Measurements from ENCODE around the gene ST3GAL4.
"Not testable (repeated sequence)": the region's sequence is repeated elsewhere in the genome, so short reads cannot be mapped to it uniquely, and the experiment has no call there.

Gene ST3GAL4

DNA sequence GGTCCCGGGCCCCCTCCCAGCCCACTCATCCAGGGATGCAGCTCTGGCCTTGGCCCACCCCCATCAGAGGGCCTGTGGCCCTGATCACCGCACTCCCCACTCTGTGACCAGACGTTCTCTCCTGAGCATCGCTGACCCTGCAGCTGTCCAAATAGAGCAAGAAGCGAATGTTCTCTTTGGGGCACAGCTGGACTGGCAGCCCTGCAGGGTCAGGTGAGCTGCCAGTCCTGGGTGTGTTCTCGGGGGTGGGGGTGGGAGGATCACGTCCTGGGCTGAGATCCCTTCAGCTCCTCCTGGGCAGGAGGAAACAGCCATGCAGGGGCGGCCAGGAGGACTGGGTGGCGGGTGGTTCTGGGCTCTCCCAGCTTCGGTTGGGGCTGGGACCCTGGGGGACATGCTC is 26.5 kb downstream of the ST3GAL4 start:
- H3K27me3 ChIP-seq (ENCODE audit: control insufficient read depth in 1 of 2, insufficient read depth in 2 of 2, low read length in 2 of 2); H3K4me3 ChIP-seq (ENCODE audit: low read length in 2 of 2); H3K4me1 ChIP-seq (ENCODE audit: control insufficient read depth, insufficient read depth, low read length); H3K27ac ChIP-seq (ENCODE audit: low read length); H3K36me3 ChIP-seq (ENCODE audit: control insufficient read depth in 2 of 2, insufficient read depth in 2 of 2, low read length in 2 of 2); H3K9me3 ChIP-seq (ENCODE audit: control insufficient read depth in 2 of 2, low read length in 2 of 2); H3K9ac ChIP-seq (ENCODE audit: low read length in 2 of 2): not testable (repeated sequence)

DNA sequence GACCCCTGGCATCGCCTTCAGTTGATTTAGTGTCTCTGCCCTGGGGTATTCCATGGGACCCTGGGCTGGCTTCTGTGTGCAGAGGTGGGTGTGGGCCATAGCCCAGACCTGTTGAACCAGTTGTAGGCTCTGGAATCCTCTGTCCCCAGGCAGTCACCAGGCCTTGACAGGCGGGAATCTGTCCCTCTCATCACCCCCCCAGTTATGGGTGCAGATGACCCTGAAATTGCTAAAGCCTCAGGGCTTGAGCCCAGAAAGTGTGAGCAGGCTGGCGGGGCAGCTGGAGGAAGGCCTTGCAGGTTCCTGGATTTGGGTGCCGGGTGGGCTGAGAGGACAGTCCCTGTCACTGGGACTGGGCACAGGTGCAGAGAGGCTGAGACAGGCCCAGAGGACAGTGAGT is 27.2 kb downstream of the ST3GAL4 start:
- not testable (repeated sequence) for H3K9me3 ChIP-seq (ENCODE audit: control insufficient read depth in 2 of 2, low read length in 2 of 2); H3K27ac ChIP-seq (ENCODE audit: low read length); H3K9ac ChIP-seq (ENCODE audit: low read length in 2 of 2); H3K27me3 ChIP-seq (ENCODE audit: control insufficient read depth in 1 of 2, insufficient read depth in 2 of 2, low read length in 2 of 2); H3K4me1 ChIP-seq (ENCODE audit: control insufficient read depth, insufficient read depth, low read length); H3K4me3 ChIP-seq (ENCODE audit: low read length in 2 of 2); H3K36me3 ChIP-seq (ENCODE audit: control insufficient read depth in 2 of 2, insufficient read depth in 2 of 2, low read length in 2 of 2)

GRCh38 chr11:126383339-126384335 is 28.2 kb downstream of the ST3GAL4 start:
- H3K36me3 ChIP-seq (ENCODE audit: control insufficient read depth in 2 of 2, insufficient read depth in 2 of 2, low read length in 2 of 2): no peaks in the 10 kb centered on the region
- H3K9me3 ChIP-seq (ENCODE audit: control insufficient read depth in 2 of 2, low read length in 2 of 2): no peaks in the 10 kb centered on the region
- no peak overlapping the region for H3K9ac ChIP-seq (ENCODE audit: low read length in 2 of 2)
- no peak overlapping the region for H3K4me3 ChIP-seq (ENCODE audit: low read length in 2 of 2)
- H3K27me3 ChIP-seq (ENCODE audit: control insufficient read depth in 1 of 2, insufficient read depth in 2 of 2, low read length in 2 of 2): no peaks in the 10 kb centered on the region
- H3K4me1 ChIP-seq (ENCODE audit: control insufficient read depth, insufficient read depth, low read length): peaks cover 6% of the 10 kb centered on the region
- no peak overlapping the region for H3K27ac ChIP-seq (ENCODE audit: low read length)

- H3K27ac ChIP-seq (ENCODE audit: low read length): no peak overlapping the region
- no peaks in the 10 kb centered on the region for H3K36me3 ChIP-seq (ENCODE audit: control insufficient read depth in 2 of 2, insufficient read depth in 2 of 2, low read length in 2 of 2)
- H3K4me1 ChIP-seq (ENCODE audit: control insufficient read depth, insufficient read depth, low read length): peaks cover 6% of the 10 kb centered on the region
- H3K27me3 ChIP-seq (ENCODE audit: control insufficient read depth in 1 of 2, insufficient read depth in 2 of 2, low read length in 2 of 2): no peaks in the 10 kb centered on the region
- no peaks in the 10 kb centered on the region for H3K9me3 ChIP-seq (ENCODE audit: control insufficient read depth in 2 of 2, low read length in 2 of 2)
- H3K9ac ChIP-seq (ENCODE audit: low read length in 2 of 2): no peak overlapping the region
- no peak overlapping the region for H3K4me3 ChIP-seq (ENCODE audit: low read length in 2 of 2)
Measured at GRCh38 chr11:126384449-126385070, 29.1 kb downstream of the ST3GAL4 start.

- Histone ChIP-seq H3K27ac (ENCODE audit: low read length) (no peak overlapping the region), H3K27me3 (ENCODE audit: control insufficient read depth in 1 of 2, insufficient read depth in 2 of 2, low read length in 2 of 2) (no peaks in the 10 kb centered on the region), H3K4me3 (ENCODE audit: low read length in 2 of 2) (no peak overlapping the region), H3K9ac (ENCODE audit: low read length in 2 of 2) (no peak overlapping the region), H3K9me3 (ENCODE audit: control insufficient read depth in 2 of 2, low read length in 2 of 2) (no peaks in the 10 kb centered on the region), H3K36me3 (ENCODE audit: control insufficient read depth in 2 of 2, insufficient read depth in 2 of 2, low read length in 2 of 2) (no peaks in the 10 kb centered on the region), H3K4me1 (ENCODE audit: control insufficient read depth, insufficient read depth, low read length) (peaks cover 3% of the 10 kb centered on the region)
Measured at GRCh38 chr11:126385991-126386728, 30.7 kb downstream of the ST3GAL4 start.

- not testable (repeated sequence) for H3K4me3 ChIP-seq (ENCODE audit: low read length in 2 of 2); H3K4me1 ChIP-seq (ENCODE audit: control insufficient read depth, insufficient read depth, low read length); H3K27me3 ChIP-seq (ENCODE audit: control insufficient read depth in 1 of 2, insufficient read depth in 2 of 2, low read length in 2 of 2); H3K9me3 ChIP-seq (ENCODE audit: control insufficient read depth in 2 of 2, low read length in 2 of 2); H3K27ac ChIP-seq (ENCODE audit: low read length); H3K36me3 ChIP-seq (ENCODE audit: control insufficient read depth in 2 of 2, insufficient read depth in 2 of 2, low read length in 2 of 2); H3K9ac ChIP-seq (ENCODE audit: low read length in 2 of 2)
Measured at GRCh38 chr11:126386729-126387071, 31.2 kb downstream of the ST3GAL4 start.

DNA sequence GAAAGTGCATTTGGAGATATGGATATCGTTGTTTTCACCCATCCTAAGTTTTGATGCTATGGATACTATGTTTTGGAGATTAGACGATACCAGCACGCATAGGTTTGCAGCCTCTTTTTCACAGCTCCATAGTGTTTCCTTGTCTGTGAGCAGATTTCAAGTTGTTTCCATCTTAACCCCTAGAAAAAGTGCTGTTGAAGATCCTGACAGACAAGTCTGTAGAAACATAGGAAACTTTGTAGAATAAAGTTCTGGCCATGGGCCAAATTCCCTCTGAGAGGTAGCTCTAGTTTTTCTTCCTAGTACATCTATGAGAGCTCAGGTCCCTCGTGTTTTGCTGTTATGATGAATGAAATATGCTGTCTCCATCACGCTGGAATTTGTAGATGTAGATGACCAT is 32.4 kb downstream of the ST3GAL4 start:
- H3K9ac ChIP-seq (ENCODE audit: low read length in 2 of 2): no peak overlapping the region
- H3K36me3 ChIP-seq (ENCODE audit: control insufficient read depth in 2 of 2, insufficient read depth in 2 of 2, low read length in 2 of 2): no peaks in the 10 kb centered on the region
- H3K4me3 ChIP-seq (ENCODE audit: low read length in 2 of 2): no peak overlapping the region
- H3K9me3 ChIP-seq (ENCODE audit: control insufficient read depth in 2 of 2, low read length in 2 of 2): no peaks in the 10 kb centered on the region
- peaks cover 19% of the 10 kb centered on the region for H3K4me1 ChIP-seq (ENCODE audit: control insufficient read depth, insufficient read depth, low read length)
- H3K27ac ChIP-seq (ENCODE audit: low read length): no peak overlapping the region
- H3K27me3 ChIP-seq (ENCODE audit: control insufficient read depth in 1 of 2, insufficient read depth in 2 of 2, low read length in 2 of 2): no peaks in the 10 kb centered on the region

GRCh38 chr11:126390272-126390867 is 34.9 kb downstream of the ST3GAL4 start:
- H3K4me1 ChIP-seq (ENCODE audit: control insufficient read depth, insufficient read depth, low read length): peaks cover 25% of the 10 kb centered on the region

DNA sequence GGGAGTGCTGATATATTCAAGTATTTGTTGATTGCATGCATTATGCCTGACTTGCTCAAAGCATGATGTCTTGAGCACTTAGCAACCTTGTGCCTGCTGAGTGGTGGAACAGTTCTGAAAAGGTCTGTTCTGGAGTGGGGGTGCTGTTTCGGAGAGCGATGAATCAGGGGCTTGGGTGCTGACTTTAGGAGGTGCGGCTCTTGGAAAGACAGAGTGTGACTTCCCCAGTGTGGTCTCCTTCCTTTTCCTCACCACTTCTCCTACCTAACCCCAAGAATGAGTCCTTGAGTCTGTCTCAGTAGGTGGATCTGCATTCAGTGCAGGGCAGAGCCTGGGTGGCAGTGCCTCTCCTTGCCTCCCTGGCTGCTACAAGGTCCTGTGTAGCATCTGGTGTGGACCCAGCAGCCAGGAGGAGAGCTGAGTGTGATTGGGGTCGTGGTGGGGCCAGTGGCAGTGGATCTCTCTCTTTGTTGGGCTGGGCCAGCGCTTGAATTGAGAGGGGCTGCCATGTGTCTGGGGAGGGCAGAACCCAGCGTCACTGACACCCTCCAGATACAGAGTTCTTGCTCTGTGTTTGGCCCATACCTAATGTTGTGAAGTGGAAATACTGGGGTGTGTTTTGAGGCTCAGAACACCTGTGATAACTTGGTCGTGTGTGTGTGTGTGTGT is 35.9 kb downstream of the ST3GAL4 start:
- no peak overlapping the region for H3K27ac ChIP-seq (ENCODE audit: low read length)
- peaks cover 23% of the 10 kb centered on the region for H3K4me1 ChIP-seq (ENCODE audit: control insufficient read depth, insufficient read depth, low read length)
- H3K9ac ChIP-seq (ENCODE audit: low read length in 2 of 2): no peak overlapping the region
- no peaks in the 10 kb centered on the region for H3K9me3 ChIP-seq (ENCODE audit: control insufficient read depth in 2 of 2, low read length in 2 of 2)
- no peak overlapping the region for H3K4me3 ChIP-seq (ENCODE audit: low read length in 2 of 2)
- H3K27me3 ChIP-seq (ENCODE audit: control insufficient read depth in 1 of 2, insufficient read depth in 2 of 2, low read length in 2 of 2): no peaks in the 10 kb centered on the region
- H3K36me3 ChIP-seq (ENCODE audit: control insufficient read depth in 2 of 2, insufficient read depth in 2 of 2, low read length in 2 of 2): no peaks in the 10 kb centered on the region

More at GRCh38 chr11:126390272-126390867, 34.9 kb downstream of the ST3GAL4 start:
- H3K27me3 ChIP-seq (ENCODE audit: control insufficient read depth in 1 of 2, insufficient read depth in 2 of 2, low read length in 2 of 2): no peaks in the 10 kb centered on the region
- no peaks in the 10 kb centered on the region for H3K36me3 ChIP-seq (ENCODE audit: control insufficient read depth in 2 of 2, insufficient read depth in 2 of 2, low read length in 2 of 2)
- no peak overlapping the region for H3K27ac ChIP-seq (ENCODE audit: low read length)
- no peak overlapping the region for H3K4me3 ChIP-seq (ENCODE audit: low read length in 2 of 2)
- H3K9ac ChIP-seq (ENCODE audit: low read length in 2 of 2): no peak overlapping the region
- no peaks in the 10 kb centered on the region for H3K9me3 ChIP-seq (ENCODE audit: control insufficient read depth in 2 of 2, low read length in 2 of 2)

- Histone ChIP-seq H3K27me3 (ENCODE audit: control insufficient read depth in 1 of 2, insufficient read depth in 2 of 2, low read length in 2 of 2) (no peaks in the 10 kb centered on the region), H3K36me3 (ENCODE audit: control insufficient read depth in 2 of 2, insufficient read depth in 2 of 2, low read length in 2 of 2) (no peaks in the 10 kb centered on the region), H3K4me3 (ENCODE audit: low read length in 2 of 2) (peak overlapping the region in 1 of 2 donors; percentile 35), H3K9ac (ENCODE audit: low read length in 2 of 2) (peak overlapping the region in 1 of 2 donors; percentile 21), H3K9me3 (ENCODE audit: control insufficient read depth in 2 of 2, low read length in 2 of 2) (no peaks in the 10 kb centered on the region), H3K27ac (ENCODE audit: low read length) (no peak overlapping the region), H3K4me1 (ENCODE audit: control insufficient read depth, insufficient read depth, low read length) (peaks cover 23% of the 10 kb centered on the region)
Measured at GRCh38 chr11:126391970-126392632, 36.6 kb downstream of the ST3GAL4 start.
